Astrocyte (in vitro differentiated cells and primary cell): ENCODE results near the gene PDF.

ENCODE experiments used
- EZH2 ChIP-seq: IDR thresholded peaks from 2 replicates; pipeline ENCODE4 v1.6.1; 2012; ENCODE audit warnings: mild to moderate bottlenecking, low read length, inconsistent platforms; ENCODE audit not compliant: insufficient read depth
- TF ChIP-seq, protein P1 (sequence below): IDR thresholded peaks from 2 replicates; pipeline ENCODE4 v1.5.1; 2011; ENCODE audit warnings: low read depth, mild to moderate bottlenecking, inconsistent platforms, low read length, moderate library complexity; ENCODE audit not compliant: insufficient read depth

DNA sequence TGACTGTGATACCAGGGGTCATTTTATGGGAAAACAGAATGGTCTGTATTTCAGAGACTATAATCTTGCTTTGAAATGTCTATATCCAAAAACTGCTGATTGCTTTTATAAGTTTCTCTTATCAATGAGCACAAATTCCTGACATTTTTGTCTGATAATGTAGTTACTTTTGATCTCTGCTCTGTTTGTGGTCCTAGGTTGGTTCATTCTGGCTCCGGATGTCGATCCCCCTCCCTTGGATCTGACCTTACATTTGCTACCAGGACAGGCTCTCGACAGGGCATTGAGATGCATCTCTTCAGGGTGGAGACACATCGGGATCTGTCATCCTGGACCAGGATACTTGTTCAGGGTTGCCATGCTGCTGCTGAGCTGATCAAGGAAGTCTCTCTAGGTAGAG is 46.5 kb downstream of the PDF start:
- TF ChIP-seq, protein P1, sequence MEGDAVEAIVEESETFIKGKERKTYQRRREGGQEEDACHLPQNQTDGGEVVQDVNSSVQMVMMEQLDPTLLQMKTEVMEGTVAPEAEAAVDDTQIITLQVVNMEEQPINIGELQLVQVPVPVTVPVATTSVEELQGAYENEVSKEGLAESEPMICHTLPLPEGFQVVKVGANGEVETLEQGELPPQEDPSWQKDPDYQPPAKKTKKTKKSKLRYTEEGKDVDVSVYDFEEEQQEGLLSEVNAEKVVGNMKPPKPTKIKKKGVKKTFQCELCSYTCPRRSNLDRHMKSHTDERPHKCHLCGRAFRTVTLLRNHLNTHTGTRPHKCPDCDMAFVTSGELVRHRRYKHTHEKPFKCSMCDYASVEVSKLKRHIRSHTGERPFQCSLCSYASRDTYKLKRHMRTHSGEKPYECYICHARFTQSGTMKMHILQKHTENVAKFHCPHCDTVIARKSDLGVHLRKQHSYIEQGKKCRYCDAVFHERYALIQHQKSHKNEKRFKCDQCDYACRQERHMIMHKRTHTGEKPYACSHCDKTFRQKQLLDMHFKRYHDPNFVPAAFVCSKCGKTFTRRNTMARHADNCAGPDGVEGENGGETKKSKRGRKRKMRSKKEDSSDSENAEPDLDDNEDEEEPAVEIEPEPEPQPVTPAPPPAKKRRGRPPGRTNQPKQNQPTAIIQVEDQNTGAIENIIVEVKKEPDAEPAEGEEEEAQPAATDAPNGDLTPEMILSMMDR = no peak
- no peak for TF ChIP-seq EZH2
